Mesothelial cell of epicardium (in vitro differentiated cells): ENCODE measurements around the gene PPP3R1. TPM values are rescaled to one million over a fixed set of nuclear protein-coding genes. Genes with fewer than 3 reads are reported as not detected.

Source experiments
- DNase-seq, 2 experiments: peaks; one replicate each; pipeline ENCODE4 v3.0.0; 2021; ENCODE audit warnings: low spot score in 2 of 2; ENCODE audit not compliant: unreplicated experiment in 2 of 2
- H3K27ac Mint-ChIP-seq: 2 replicates; pipeline ENCODE4 v1.8.0; 2021; ENCODE audit warnings: mixed read lengths
- H3K27me3 Mint-ChIP-seq: 2 replicates; pipeline ENCODE4 v1.8.0; 2021; ENCODE audit warnings: low read depth, mixed read lengths
- H3K36me3 Mint-ChIP-seq: 2 replicates; pipeline ENCODE4 v1.8.0; 2021; ENCODE audit warnings: mixed read lengths
- H3K4me1 Mint-ChIP-seq: 2 replicates; pipeline ENCODE4 v1.8.0; 2021; ENCODE audit warnings: mixed read lengths
- H3K4me3 Mint-ChIP-seq: 2 replicates; pipeline ENCODE4 v1.8.0; 2021; ENCODE audit warnings: mild to moderate bottlenecking, moderate library complexity, mixed read lengths
- H3K9me3 Mint-ChIP-seq: 2 replicates; pipeline ENCODE4 v1.8.0; 2021; ENCODE audit warnings: mixed read lengths
- CTCF ChIP-seq: fragments of 200-600 bp; sonication (generic); IDR thresholded peaks from one replicate; pipeline ENCODE4 v1.5.0; 2021; ENCODE audit warnings: antibody characterized with exemption; ENCODE audit not compliant: unreplicated experiment
- total RNA-seq: library from RNA; stranded (reverse); gene quantifications from 3 replicates; pipeline ENCODE4 v1.2.1, GENCODE V29; 2021

The PPP3R1 gene
- total RNA-seq, 1 donor from 2014 or later: 62.8 TPM

GRCh38 chr2:68245066-68245465 is 7.3 kb downstream of the PPP3R1 start:
- no peak for TF ChIP-seq CTCF
- H3K9me3 Mint-ChIP-seq: no peaks in the 10 kb centered on the region
- H3K4me3 Mint-ChIP-seq: no peak overlapping the region
- no peak overlapping the region for H3K27ac Mint-ChIP-seq
- no peaks in the 10 kb centered on the region for H3K27me3 Mint-ChIP-seq
- no peaks in the 10 kb centered on the region for H3K36me3 Mint-ChIP-seq
- peaks cover 16% of the 10 kb centered on the region for H3K4me1 Mint-ChIP-seq
- no peak for DNase-seq

- no peaks in the 10 kb centered on the region for H3K36me3 Mint-ChIP-seq
- no peak for TF ChIP-seq CTCF
- DNase-seq: no peak
- peaks cover 11% of the 10 kb centered on the region for H3K4me1 Mint-ChIP-seq
- no peak overlapping the region for H3K27ac Mint-ChIP-seq
- H3K4me3 Mint-ChIP-seq: no peak overlapping the region
- no peaks in the 10 kb centered on the region for H3K27me3 Mint-ChIP-seq
- H3K9me3 Mint-ChIP-seq: no peaks in the 10 kb centered on the region
Measured at GRCh38 chr2:68244456-68244855, 7.9 kb downstream of the PPP3R1 start.

GRCh38 chr2:68241732-68242131 is 10.6 kb downstream of the PPP3R1 start:
- Mint-ChIP-seq H3K27ac (no peak overlapping the region), H3K27me3 (no peaks in the 10 kb centered on the region), H3K4me3 (no peak overlapping the region), H3K36me3 (no peaks in the 10 kb centered on the region), H3K9me3 (no peaks in the 10 kb centered on the region), H3K4me1 (peaks cover 32% of the 10 kb centered on the region)
- no peak for TF ChIP-seq CTCF
- DNase-seq: no peak

- H3K4me3 Mint-ChIP-seq: no peak overlapping the region
Measured at GRCh38 chr2:68240446-68240845, 11.9 kb downstream of the PPP3R1 start.

GRCh38 chr2:68238955-68239822 is 13.1 kb downstream of the PPP3R1 start:
- Mint-ChIP-seq H3K27ac (peak overlapping the region; percentile 35), H3K4me3 (no peak overlapping the region), H3K27me3 (no peaks in the 10 kb centered on the region), H3K9me3 (no peaks in the 10 kb centered on the region), H3K4me1 (peaks cover 45% of the 10 kb centered on the region), H3K36me3 (no peaks in the 10 kb centered on the region)
- TF ChIP-seq CTCF: no peak
- DNase-seq: no peak

More at GRCh38 chr2:68240446-68240845, 11.9 kb downstream of the PPP3R1 start:
- TF ChIP-seq CTCF: no peak
- peak overlapping the region; percentile 48 for H3K27ac Mint-ChIP-seq
- H3K9me3 Mint-ChIP-seq: no peaks in the 10 kb centered on the region
- no peaks in the 10 kb centered on the region for H3K36me3 Mint-ChIP-seq
- peaks cover 42% of the 10 kb centered on the region for H3K4me1 Mint-ChIP-seq
- no peak for DNase-seq
- no peaks in the 10 kb centered on the region for H3K27me3 Mint-ChIP-seq
